Activated CD8-positive, alpha-beta memory T cell treated with anti-CD3 and anti-CD28 coated beads, Interleukin-2, amount 50 U/mL, for 24 hours (primary cell): ENCODE measurements around the gene RPL35.
"Not testable (repeated sequence)": the region's sequence is repeated elsewhere in the genome, so short reads cannot be mapped to it uniquely, and the experiment has no call there.

Source experiments
- DNase-seq: peaks from one replicate; pipeline ENCODE4 v3.0.0-alpha.2; 2020; ENCODE audit errors: extremely low read depth

Gene RPL35

GRCh38 chr9:124852829-124853531 lies 8.8 kb downstream of the RPL35 start, which contains the start of gene WDR38:
Gene WDR38, plus strand, starts transcription at chr9:124853460. Its CDS starts 72 bp downstream, at chr9:124853532.
- no peak for DNase-seq

GRCh38 chr9:124852121-124852828 lies 9.5 kb downstream of the RPL35 start:
- no peak for DNase-seq

DNA sequence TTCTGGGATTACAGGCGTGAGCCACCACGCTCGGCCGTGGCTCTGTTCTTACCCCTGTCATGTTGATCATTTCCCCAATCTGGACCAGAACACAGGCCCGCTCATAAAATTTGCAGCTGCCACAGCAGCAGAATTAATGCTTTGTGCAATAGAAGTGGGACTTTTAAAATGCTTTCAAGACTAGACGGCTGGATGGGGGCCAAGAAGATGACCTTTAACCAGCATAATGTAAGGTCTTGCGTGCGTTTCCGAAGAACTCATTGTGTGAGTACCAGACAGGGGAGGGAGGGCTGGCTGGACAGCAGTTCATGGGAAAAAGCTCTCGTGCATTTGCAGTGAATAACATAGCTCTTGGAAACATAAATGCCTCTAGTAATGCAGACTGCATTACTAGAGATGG lies 12.0 kb downstream of the RPL35 start:
- no peak for DNase-seq

DNA sequence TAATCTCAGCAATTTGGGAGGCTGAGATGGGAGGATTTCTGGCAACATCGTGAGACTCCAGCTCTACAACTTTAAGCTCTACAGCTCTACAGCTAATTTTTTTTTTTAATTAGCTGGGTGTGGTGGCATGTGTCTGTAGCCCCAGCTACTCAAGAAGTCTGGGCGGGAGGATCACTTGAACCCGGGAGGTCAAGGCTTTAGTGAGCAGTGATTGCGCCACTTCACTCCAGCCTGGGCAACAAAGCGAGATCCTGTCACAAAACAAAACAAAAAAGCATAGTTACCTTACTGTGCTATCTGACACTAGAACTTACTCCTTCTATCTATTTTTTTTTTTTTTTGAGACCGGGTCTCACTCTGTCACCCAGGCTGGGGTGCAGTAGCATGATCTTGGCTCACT lies 14.8 kb downstream of the RPL35 start:
- DNase-seq = no peak

DNA sequence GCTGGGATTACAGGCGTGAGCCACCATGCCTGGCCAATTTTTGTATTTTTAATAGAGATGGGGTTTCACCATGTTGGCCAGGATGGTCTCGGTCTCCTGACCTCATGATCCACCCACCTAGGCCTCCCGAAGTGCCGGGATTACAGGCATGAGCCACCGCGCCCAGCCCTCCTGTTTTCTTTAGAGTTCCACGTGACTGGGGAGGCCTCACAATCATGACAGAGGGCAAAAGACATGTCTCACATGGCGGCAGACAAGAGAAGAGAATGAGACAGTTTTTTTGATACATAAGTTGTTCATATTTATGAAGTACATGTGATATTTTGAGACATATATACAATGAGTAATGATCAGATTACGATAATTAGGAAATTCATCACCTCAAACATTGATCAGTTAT lies 15.3 kb downstream of the RPL35 start:
- not testable (repeated sequence) for DNase-seq

- DNase-seq = no peak
Observed at GRCh38 chr9:124844291-124844690, 17.5 kb downstream of the RPL35 start.

GRCh38 chr9:124843456-124844034 lies 18.2 kb downstream of the RPL35 start:
- DNase-seq = no peak

GRCh38 chr9:124841075-124841821 lies 20.5 kb downstream of the RPL35 start:
- no peak for DNase-seq

GRCh38 chr9:124840300-124840833 lies 21.4 kb downstream of the RPL35 start:
- no peak for DNase-seq

GRCh38 chr9:124839612-124840299 lies 22.0 kb downstream of the RPL35 start:
- DNase-seq = no peak

DNA sequence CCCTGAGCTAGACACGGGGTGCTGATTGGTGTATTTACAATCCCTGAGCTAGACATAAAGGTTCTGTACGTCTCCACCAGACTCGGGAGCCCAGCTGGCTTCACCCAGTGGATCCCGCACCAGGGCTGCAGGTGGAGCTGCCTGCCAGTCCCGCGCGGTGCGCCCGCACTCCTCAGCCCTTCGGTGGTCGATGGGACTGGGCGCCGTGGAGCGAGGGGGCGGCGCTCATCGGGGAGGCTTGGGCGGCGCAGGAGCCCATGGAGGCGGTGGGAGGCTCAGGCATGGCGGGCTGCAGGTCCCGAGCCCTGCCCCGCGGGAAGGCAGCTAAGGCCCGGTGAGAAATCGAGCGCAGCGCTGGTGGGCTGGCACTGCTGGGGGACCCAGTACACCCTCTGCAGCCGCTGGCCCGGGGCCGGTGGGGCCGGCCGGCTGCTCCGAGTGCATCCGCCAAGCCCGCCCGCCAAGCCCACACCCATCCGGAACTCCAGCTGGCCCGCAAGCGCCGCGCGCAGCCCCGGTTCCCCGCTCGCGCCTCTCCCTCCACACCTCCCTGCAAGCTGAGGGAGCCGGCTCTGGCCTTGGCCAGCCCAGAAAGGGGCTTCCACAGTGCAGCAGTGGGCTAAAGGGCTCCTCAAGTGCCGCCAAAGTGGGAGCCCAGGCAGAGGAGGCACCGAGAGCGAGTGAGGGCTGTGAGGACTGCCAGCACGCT lies 23.0 kb downstream of the RPL35 start:
- not testable (repeated sequence) for DNase-seq

DNA sequence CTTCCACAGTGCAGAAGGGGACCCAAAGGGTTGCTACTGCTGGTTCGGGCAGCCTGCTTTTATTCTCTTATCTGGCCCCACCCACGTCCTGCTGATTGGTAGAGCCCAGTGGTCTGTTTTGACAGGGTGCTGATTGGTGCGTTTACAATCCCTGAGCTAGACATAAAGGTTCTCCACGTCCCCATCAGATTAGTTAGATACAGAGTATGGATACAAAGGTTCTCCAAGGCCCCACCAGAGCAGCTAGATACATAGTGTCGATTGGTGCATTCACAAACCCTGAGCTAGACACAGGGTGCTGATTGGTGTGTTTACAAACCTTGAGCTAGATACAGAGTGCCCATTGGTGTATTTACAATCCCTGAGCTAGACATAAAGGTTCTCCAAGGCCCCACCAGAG lies 23.6 kb downstream of the RPL35 start:
- DNase-seq = not testable (repeated sequence)

GRCh38 chr9:124835026-124835557 lies 26.7 kb downstream of the RPL35 start:
- DNase-seq = no peak

- no peak for DNase-seq
Observed at GRCh38 chr9:124834591-124834990, 27.2 kb downstream of the RPL35 start.

- DNase-seq = no peak
Observed at GRCh38 chr9:124831642-124832364, 30.0 kb downstream of the RPL35 start.

DNA sequence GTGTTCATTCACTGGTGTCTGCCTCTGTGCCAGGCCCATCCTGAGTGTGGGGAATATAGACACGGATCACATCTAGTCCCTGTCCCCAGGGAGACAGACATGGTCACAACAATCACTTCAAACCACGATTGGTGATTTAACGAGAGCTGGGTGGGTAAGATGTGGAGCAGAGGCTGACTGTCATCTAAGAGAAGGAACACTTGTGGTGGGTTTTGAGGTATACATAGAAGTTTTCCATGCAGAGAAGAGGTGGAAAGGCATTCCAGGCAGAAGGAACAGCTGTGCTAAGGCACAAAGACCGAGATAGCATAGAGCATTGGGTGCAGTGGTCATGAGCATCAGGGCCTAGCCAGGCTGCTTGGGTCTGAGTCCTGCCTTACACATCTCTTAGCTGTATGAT lies 31.2 kb downstream of the RPL35 start:
- DNase-seq = no peak

GRCh38 chr9:124829334-124829669 lies 32.5 kb downstream of the RPL35 start:
- no peak for DNase-seq

DNA sequence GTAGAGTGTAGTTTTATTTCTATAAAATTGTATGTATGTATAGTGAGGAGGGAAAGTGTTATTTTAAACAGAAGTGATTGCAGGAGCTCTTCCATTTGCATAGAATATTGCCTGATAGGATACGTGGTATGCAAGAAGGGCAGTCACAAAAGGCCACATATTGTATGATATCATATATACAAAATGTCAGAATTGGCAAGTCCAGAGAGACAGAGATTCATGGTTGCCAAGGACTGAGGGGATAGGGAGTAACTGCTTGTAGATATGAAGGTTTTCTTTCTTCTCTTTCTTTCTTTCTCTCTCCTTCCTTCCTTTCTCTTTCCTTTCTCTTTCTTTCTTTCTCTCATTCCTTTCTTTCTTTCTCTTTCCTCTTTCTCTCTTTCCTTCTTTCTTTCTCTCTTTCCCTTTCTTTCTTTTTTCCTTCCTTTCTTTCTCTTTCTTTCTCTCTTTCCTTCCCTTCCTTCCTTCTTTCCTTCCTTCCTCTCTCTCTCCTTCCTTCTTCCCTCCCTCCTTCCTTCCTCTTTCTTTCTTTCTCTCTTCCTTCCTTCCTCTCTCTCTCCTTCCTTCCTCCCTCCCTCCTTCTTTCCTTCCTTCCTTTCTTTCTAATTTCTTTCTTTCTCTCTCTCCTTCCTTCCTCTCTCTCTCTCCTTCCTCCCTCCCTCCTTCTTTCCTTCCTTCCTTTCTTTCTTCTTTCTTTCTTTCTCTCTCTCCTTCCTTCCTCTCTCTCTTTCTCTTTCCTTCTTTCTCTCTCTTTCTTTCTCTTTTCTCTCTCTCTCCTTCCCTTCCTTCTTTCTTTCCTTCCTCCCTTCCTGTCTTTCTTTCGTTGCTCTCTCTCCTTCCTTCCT lies 33.0 kb downstream of the RPL35 start:
- no peak for DNase-seq
